Panc1 (cell line): ENCODE measurements around the gene ZMYM2. TPM values are rescaled to one million over a fixed set of nuclear protein-coding genes. Genes with fewer than 3 reads are reported as not detected.

Source experiments
- ATAC-seq: fragments of 200-7000 bp; cut with Tn5 transposase; 2 replicates; pipeline ENCODE4 v1.9.1; 2020; ENCODE audit warnings: mild to moderate bottlenecking, moderate library complexity
- BruUV-seq: library from RNA; stranded (reverse); fragments of 400-500 nt; replicated peaks from 2 replicates; lab custom pipeline; 2021; lab: Mats Ljungman, UMichigan
- CTCF ChIA-PET: fragments of 300-600 bp; sonication (Branson Sonifier 250); formaldehyde crosslinking; loops from one replicate; lab custom pipeline; 2022; ENCODE audit warnings: antibody characterized with exemption; lab: Charles Lee
- POLR2A ChIA-PET: fragments of 300-600 bp; sonication (Branson Sonifier 250); formaldehyde crosslinking; loops from one replicate; lab custom pipeline; 2022; ENCODE audit warnings: antibody characterized with exemption; lab: Charles Lee
- DNase-seq: peaks from one replicate; pipeline ENCODE4 v3.0.0-alpha.2; 2010; ENCODE audit warnings: low read depth, low spot score
- H3K27ac ChIP-seq: 2 replicates; pipeline ENCODE4 v1.5.1; 2011; ENCODE audit warnings: mild to moderate bottlenecking, low read length, inconsistent platforms
- H3K27me3 ChIP-seq: fragments of 200-500 bp; sonication (Bioruptor generic); 2 replicates; pipeline ENCODE4 v1.6.0; 2014; ENCODE audit warnings: low read length, inconsistent platforms; ENCODE audit not compliant: control insufficient read depth, insufficient read depth
- H3K36me3 ChIP-seq: fragments of 200-500 bp; sonication (Bioruptor generic); 2 replicates; pipeline ENCODE4 v1.5.1; 2014; ENCODE audit warnings: inconsistent platforms, mild to moderate bottlenecking, low read length, moderate library complexity; ENCODE audit not compliant: control insufficient read depth, insufficient read depth
- H3K4me1 ChIP-seq: 2 replicates; pipeline ENCODE4 v1.5.1; 2011; ENCODE audit warnings: inconsistent platforms, mild to moderate bottlenecking, low read length, moderate library complexity; ENCODE audit not compliant: control insufficient read depth, insufficient read depth
- H3K4me3 ChIP-seq, 2 experiments: 2 replicates each; pipeline ENCODE4 v1.5.1; 2011 to 2012; ENCODE audit warnings: low read depth in 2 of 2, low read length in 2 of 2, mild to moderate bottlenecking in 2 of 2, inconsistent platforms in 1 of 2, moderate library complexity in 1 of 2
- H3K9me3 ChIP-seq: fragments of 200-500 bp; sonication (Bioruptor generic); 2 replicates; pipeline ENCODE4 v1.5.1; 2014; ENCODE audit warnings: low read depth, mild to moderate bottlenecking, inconsistent platforms, low read length, moderate library complexity; ENCODE audit not compliant: control insufficient read depth, insufficient read depth
- POLR2AphosphoS5 ChIP-seq: IDR thresholded peaks from 2 replicates; pipeline ENCODE4 v1.6.1; 2012; ENCODE audit warnings: mild to moderate bottlenecking, low read depth, low read length, moderate library complexity
- SIN3A ChIP-seq: IDR thresholded peaks from 2 replicates; pipeline ENCODE4 v1.6.1; 2012; ENCODE audit warnings: low read depth, mild to moderate bottlenecking, low read length, moderate library complexity, borderline replicate concordance; ENCODE audit not compliant: insufficient read depth
- TCF7L2 ChIP-seq: IDR thresholded peaks from 2 replicates; pipeline ENCODE4 v1.6.1; 2011; ENCODE audit warnings: mild to moderate bottlenecking, low read depth, low read length, inconsistent platforms
- in situ Hi-C: cut with HindIII; loops from 2 replicates; pipeline ENCODE4 v1.10.0; 2016; ENCODE audit warnings: low sequenced_read_pairs, low pct_unique_long_range_greater_than_20kb
- intact Hi-C: fragments of 100-400 bp; cut with micrococcal nuclease; formaldehyde crosslinking; loops from one replicate; pipeline ENCODE4 v1.10.0; 2022; ENCODE audit not compliant: unreplicated experiment
- total RNA-seq: library from RNA; stranded (reverse); gene quantifications from one replicate; pipeline ENCODE4 v1.2.1, GENCODE V29; 2021; ENCODE audit not compliant: unreplicated experiment
- TF ChIP-seq, protein P1 (sequence below), 2 experiments: IDR thresholded peaks; 2 replicates each; pipeline ENCODE4 v1.6.1; 2011 to 2012; ENCODE audit warnings: low read depth in 2 of 2, control low read depth in 1 of 2, low read length in 1 of 2, mild to moderate bottlenecking in 1 of 2, moderate library complexity in 1 of 2; ENCODE audit not compliant: insufficient read depth in 1 of 2
- TF ChIP-seq, protein P2 (sequence below): fragments of 450-650 bp; IDR thresholded peaks from 2 replicates; pipeline ENCODE4 v1.5.1; 2017; ENCODE audit warnings: mild to moderate bottlenecking

ZMYM2 gene
- total RNA-seq, 1 experiment from 2014 or later, result 64.3 TPM

DNA sequence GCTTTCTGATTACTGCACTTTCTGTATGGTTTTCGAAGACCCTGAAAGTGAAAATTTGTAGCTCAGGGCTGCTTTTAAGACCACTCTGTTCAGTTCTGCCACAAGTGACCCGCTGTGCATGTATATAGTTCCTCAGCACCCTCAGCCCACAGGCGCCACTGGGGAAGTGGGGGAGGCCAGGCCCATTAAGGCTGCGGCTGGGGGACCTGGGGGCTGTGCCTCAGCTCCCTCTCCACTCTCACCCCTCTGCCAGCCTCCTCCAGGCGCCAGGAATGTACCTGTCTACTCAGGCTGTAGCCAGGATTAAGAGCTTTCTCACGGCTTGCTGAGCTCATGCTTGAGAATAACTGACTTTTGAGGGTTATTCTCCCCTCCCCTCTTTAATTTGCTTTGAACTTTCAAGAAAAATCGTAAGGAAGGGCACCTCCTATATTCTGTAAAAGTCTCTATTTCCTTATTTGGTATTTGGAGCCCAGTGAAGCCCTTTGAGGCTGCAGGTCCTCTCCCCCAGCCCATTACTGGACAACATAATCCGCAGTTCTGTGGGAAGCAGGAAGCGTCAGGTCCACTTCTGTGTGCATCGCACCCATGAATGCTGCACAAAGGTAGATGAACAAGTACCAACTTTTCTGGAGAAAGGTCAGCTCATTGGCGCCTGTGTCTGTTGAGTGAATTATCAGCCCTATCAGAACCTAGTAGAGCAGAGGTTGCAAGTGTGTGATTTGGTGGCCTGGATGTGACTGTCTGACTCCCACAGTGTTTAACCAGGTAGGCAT is 172.7 kb downstream of the ZMYM2 start:
- ChIA-PET CTCF (interaction anchor here (1.1 kb wide), 1 partner anchor 66 kb away, joined by 3 read pairs; no protein-coding TSS in a partner anchor), POLR2A (no interaction called here)
- ATAC-seq (no peak), DNase-seq (no peak)
- Histone ChIP-seq H3K27ac (no peak overlapping the region), H3K9me3 (no peaks in the 10 kb centered on the region), H3K4me3 (no peak overlapping the region), H3K4me1 (peaks cover 8% of the 10 kb centered on the region), H3K27me3 (no peaks in the 10 kb centered on the region), H3K36me3 (no peaks in the 10 kb centered on the region)
- in situ Hi-C loops (no loop called here), intact Hi-C loops (no loop called here)
- no TSS peak for BruUV-seq
- TF ChIP-seq POLR2AphosphoS5, result no peak
- TF ChIP-seq, protein P1, sequence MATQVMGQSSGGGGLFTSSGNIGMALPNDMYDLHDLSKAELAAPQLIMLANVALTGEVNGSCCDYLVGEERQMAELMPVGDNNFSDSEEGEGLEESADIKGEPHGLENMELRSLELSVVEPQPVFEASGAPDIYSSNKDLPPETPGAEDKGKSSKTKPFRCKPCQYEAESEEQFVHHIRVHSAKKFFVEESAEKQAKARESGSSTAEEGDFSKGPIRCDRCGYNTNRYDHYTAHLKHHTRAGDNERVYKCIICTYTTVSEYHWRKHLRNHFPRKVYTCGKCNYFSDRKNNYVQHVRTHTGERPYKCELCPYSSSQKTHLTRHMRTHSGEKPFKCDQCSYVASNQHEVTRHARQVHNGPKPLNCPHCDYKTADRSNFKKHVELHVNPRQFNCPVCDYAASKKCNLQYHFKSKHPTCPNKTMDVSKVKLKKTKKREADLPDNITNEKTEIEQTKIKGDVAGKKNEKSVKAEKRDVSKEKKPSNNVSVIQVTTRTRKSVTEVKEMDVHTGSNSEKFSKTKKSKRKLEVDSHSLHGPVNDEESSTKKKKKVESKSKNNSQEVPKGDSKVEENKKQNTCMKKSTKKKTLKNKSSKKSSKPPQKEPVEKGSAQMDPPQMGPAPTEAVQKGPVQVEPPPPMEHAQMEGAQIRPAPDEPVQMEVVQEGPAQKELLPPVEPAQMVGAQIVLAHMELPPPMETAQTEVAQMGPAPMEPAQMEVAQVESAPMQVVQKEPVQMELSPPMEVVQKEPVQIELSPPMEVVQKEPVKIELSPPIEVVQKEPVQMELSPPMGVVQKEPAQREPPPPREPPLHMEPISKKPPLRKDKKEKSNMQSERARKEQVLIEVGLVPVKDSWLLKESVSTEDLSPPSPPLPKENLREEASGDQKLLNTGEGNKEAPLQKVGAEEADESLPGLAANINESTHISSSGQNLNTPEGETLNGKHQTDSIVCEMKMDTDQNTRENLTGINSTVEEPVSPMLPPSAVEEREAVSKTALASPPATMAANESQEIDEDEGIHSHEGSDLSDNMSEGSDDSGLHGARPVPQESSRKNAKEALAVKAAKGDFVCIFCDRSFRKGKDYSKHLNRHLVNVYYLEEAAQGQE (IDR thresholded peaks at IDR 0.05; ENCODE audit: insufficient read depth in 1 of 2, low read depth in 2 of 2, low read length in 1 of 2), result no peak
- no peak for TF ChIP-seq TCF7L2
- no peak for TF ChIP-seq SIN3A
- TF ChIP-seq, protein P2, sequence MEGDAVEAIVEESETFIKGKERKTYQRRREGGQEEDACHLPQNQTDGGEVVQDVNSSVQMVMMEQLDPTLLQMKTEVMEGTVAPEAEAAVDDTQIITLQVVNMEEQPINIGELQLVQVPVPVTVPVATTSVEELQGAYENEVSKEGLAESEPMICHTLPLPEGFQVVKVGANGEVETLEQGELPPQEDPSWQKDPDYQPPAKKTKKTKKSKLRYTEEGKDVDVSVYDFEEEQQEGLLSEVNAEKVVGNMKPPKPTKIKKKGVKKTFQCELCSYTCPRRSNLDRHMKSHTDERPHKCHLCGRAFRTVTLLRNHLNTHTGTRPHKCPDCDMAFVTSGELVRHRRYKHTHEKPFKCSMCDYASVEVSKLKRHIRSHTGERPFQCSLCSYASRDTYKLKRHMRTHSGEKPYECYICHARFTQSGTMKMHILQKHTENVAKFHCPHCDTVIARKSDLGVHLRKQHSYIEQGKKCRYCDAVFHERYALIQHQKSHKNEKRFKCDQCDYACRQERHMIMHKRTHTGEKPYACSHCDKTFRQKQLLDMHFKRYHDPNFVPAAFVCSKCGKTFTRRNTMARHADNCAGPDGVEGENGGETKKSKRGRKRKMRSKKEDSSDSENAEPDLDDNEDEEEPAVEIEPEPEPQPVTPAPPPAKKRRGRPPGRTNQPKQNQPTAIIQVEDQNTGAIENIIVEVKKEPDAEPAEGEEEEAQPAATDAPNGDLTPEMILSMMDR, result no peak

DNA sequence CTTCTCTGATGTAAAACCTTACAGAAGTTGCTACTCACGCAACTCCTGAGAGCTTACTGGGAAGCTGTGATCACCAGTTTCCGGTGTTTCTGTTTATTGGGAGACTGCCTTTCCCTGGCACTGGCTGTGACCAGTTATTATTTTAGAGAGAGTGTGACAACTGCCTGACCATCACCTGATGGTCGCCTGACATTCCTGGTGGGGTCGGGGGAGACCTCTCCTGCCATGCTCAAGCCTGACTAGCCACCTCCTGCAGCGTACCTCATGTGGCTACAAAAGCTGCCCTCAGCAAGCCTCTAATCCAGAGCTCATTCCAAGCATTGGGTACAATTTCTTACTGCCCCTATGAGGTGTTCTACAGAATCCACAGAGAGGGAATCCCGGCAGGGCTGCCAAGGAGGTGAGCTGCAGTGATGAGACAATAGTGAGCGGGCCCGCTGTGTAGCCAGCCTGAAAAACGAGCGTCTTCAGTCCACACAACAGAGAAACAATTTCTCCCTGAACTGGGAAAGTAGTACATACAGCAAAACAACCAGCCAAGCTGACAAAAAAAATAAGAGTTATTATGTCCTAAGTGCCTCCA is 173.6 kb downstream of the ZMYM2 start:
- in situ Hi-C loops (no loop called here), intact Hi-C loops (no loop called here)
- peaks cover under 1% of the 10 kb centered on the region for H3K4me1 ChIP-seq
- no peak for ATAC-seq
- ChIA-PET CTCF (interaction anchor here (1.1 kb wide), 1 partner anchor 65 kb away, joined by 3 read pairs; no protein-coding TSS in a partner anchor), POLR2A (no interaction called here)
- no peaks in the 10 kb centered on the region for H3K27me3 ChIP-seq
- no peak overlapping the region for H3K27ac ChIP-seq
- no TSS peak for BruUV-seq
- TF ChIP-seq POLR2AphosphoS5, result no peak
- no peak for TF ChIP-seq TCF7L2
- TF ChIP-seq, protein P1 (IDR thresholded peaks at IDR 0.05; ENCODE audit: insufficient read depth in 1 of 2, low read depth in 2 of 2, low read length in 1 of 2), result no peak
- TF ChIP-seq, protein P2, result no peak
- no peak for TF ChIP-seq SIN3A
- no peaks in the 10 kb centered on the region for H3K36me3 ChIP-seq
- no peak overlapping the region for H3K4me3 ChIP-seq
- no peak for DNase-seq
- no peaks in the 10 kb centered on the region for H3K9me3 ChIP-seq
